ENCODE data around the gene DGKD.

GRCh38 chr2:233402346-233402745 lies 48.1 kb downstream of the DGKD start:
- no peak for TF ChIP-seq CTCF (IDR thresholded peaks at IDR 0.05; ENCODE audit: borderline replicate concordance, extremely low read depth, low read length, poor library complexity, severe bottlenecking)
- no peak for TF ChIP-seq EZH2 (IDR thresholded peaks at IDR 0.05; ENCODE audit: borderline replicate concordance, low read depth, low read length, severe bottlenecking)
